Activated CD8-positive, alpha-beta T cell treated with anti-CD3 and anti-CD28 coated beads for 36 hours (primary cell): ENCODE data around the gene DMBT1. TPM values are rescaled to one million over a fixed set of nuclear protein-coding genes. Genes with fewer than 3 reads are reported as not detected.

Source experiments
- ATAC-seq: fragments of 200-7000 bp; cut with Tn5 transposase; one replicate; pipeline ENCODE4 v1.10.0; 2021; ENCODE audit warnings: mild to moderate bottlenecking, moderate library complexity
- CTCF ChIA-PET: fragments of 350-600 bp; sonication (Branson Sonifier 250); formaldehyde crosslinking; loops from one replicate; lab custom pipeline; 2021; ENCODE audit warnings: antibody characterized with exemption; lab: Charles Lee
- POLR2A ChIA-PET: fragments of 350-600 bp; sonication (Branson Sonifier 250); formaldehyde crosslinking; loops from one replicate; lab custom pipeline; 2021; ENCODE audit warnings: antibody characterized with exemption; lab: Charles Lee
- DNase-seq: peaks from one replicate; pipeline ENCODE4 v3.0.0-alpha.2; 2020
- H3K27ac Mint-ChIP-seq: one replicate; pipeline ENCODE4 v1.8.0; 2021; ENCODE audit warnings: mild to moderate bottlenecking, mixed read lengths
- H3K27me3 Mint-ChIP-seq: one replicate; pipeline ENCODE4 v1.8.0; 2021; ENCODE audit warnings: mixed read lengths
- H3K36me3 Mint-ChIP-seq: one replicate; pipeline ENCODE4 v1.8.0; 2021; ENCODE audit warnings: low read depth, mixed read lengths
- H3K4me1 Mint-ChIP-seq: one replicate; pipeline ENCODE4 v1.8.0; 2021; ENCODE audit warnings: low read depth, mixed read lengths
- H3K4me3 Mint-ChIP-seq: one replicate; pipeline ENCODE4 v1.8.0; 2021; ENCODE audit warnings: mild to moderate bottlenecking, moderate library complexity, mixed read lengths
- H3K9me3 Mint-ChIP-seq: one replicate; pipeline ENCODE4 v1.8.0; 2021; ENCODE audit warnings: mixed read lengths
- intact Hi-C: fragments of 100-400 bp; cut with micrococcal nuclease; formaldehyde crosslinking; loops from one replicate; pipeline ENCODE4 v1.10.0; 2022
- total RNA-seq, 2 experiments: library from RNA; stranded (reverse); gene quantifications; one replicate each; pipeline ENCODE4 v1.2.3, GENCODE V29; 2021
- TF ChIP-seq, protein P1 (sequence below): fragments of 200-600 bp; IDR thresholded peaks from one replicate; pipeline ENCODE4 v1.8.0; 2022; ENCODE audit warnings: antibody characterized with exemption, mild to moderate bottlenecking

Gene DMBT1
- total RNA-seq, 2 experiments from 2014 or later, result not detected

DNA sequence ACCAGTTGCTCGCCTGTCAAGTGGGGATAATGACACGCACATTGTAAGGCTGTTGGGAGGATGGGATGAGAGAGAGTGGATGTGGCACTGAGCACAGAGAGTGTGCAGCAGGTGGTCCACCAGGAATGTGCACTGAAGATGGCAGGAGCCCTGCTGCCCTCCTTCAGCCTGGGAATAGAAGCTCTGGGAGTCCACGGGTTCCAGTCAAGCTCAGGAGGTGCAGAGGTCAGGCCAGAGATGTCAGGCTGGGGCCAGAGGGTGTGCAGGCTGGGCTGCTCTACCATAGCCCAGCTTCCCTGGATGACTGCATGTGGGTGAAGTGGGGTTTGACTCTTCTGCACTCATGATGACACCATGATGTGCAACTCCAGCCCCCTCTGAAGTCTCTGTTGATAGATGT lies 80.4 kb downstream of the DMBT1 start:
- CTCF ChIA-PET, result no interaction called here
- intact Hi-C loops, result no loop called here
- Mint-ChIP-seq H3K27ac (no peak overlapping the region), H3K9me3 (no peaks in the 10 kb centered on the region), H3K27me3 (peaks cover 3% of the 10 kb centered on the region), H3K36me3 (no peaks in the 10 kb centered on the region), H3K4me3 (no peak overlapping the region), H3K4me1 (no peaks in the 10 kb centered on the region)
- no peak for DNase-seq
- TF ChIP-seq, protein P1, sequence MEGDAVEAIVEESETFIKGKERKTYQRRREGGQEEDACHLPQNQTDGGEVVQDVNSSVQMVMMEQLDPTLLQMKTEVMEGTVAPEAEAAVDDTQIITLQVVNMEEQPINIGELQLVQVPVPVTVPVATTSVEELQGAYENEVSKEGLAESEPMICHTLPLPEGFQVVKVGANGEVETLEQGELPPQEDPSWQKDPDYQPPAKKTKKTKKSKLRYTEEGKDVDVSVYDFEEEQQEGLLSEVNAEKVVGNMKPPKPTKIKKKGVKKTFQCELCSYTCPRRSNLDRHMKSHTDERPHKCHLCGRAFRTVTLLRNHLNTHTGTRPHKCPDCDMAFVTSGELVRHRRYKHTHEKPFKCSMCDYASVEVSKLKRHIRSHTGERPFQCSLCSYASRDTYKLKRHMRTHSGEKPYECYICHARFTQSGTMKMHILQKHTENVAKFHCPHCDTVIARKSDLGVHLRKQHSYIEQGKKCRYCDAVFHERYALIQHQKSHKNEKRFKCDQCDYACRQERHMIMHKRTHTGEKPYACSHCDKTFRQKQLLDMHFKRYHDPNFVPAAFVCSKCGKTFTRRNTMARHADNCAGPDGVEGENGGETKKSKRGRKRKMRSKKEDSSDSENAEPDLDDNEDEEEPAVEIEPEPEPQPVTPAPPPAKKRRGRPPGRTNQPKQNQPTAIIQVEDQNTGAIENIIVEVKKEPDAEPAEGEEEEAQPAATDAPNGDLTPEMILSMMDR, result no peak
- POLR2A ChIA-PET, result no interaction called here
- ATAC-seq, result no peak

- peaks cover 4% of the 10 kb centered on the region for H3K27me3 Mint-ChIP-seq
- ATAC-seq (no peak), DNase-seq (no peak)
- CTCF ChIA-PET, result no interaction called here
- H3K4me3 Mint-ChIP-seq, result no peak overlapping the region
- H3K36me3 Mint-ChIP-seq, result no peaks in the 10 kb centered on the region
- H3K27ac Mint-ChIP-seq, result no peak overlapping the region
- no peaks in the 10 kb centered on the region for H3K4me1 Mint-ChIP-seq
- TF ChIP-seq, protein P1, result no peak
- intact Hi-C loops, result no loop called here
- H3K9me3 Mint-ChIP-seq, result no peaks in the 10 kb centered on the region
- POLR2A ChIA-PET, result no interaction called here
These were observed 82.4 kb downstream of the DMBT1 start for GRCh38 chr10:122642726-122643605.

GRCh38 chr10:122643931-122644534 lies 83.5 kb downstream of the DMBT1 start:
- intact Hi-C loops, result no loop called here
- Mint-ChIP-seq H3K9me3 (no peaks in the 10 kb centered on the region), H3K4me1 (no peaks in the 10 kb centered on the region), H3K27ac (no peak overlapping the region), H3K27me3 (peaks cover 4% of the 10 kb centered on the region), H3K36me3 (no peaks in the 10 kb centered on the region), H3K4me3 (no peak overlapping the region)
- CTCF ChIA-PET, result no interaction called here
- POLR2A ChIA-PET, result no interaction called here
- TF ChIP-seq, protein P1, result no peak
- ATAC-seq (no peak), DNase-seq (no peak)

DNA sequence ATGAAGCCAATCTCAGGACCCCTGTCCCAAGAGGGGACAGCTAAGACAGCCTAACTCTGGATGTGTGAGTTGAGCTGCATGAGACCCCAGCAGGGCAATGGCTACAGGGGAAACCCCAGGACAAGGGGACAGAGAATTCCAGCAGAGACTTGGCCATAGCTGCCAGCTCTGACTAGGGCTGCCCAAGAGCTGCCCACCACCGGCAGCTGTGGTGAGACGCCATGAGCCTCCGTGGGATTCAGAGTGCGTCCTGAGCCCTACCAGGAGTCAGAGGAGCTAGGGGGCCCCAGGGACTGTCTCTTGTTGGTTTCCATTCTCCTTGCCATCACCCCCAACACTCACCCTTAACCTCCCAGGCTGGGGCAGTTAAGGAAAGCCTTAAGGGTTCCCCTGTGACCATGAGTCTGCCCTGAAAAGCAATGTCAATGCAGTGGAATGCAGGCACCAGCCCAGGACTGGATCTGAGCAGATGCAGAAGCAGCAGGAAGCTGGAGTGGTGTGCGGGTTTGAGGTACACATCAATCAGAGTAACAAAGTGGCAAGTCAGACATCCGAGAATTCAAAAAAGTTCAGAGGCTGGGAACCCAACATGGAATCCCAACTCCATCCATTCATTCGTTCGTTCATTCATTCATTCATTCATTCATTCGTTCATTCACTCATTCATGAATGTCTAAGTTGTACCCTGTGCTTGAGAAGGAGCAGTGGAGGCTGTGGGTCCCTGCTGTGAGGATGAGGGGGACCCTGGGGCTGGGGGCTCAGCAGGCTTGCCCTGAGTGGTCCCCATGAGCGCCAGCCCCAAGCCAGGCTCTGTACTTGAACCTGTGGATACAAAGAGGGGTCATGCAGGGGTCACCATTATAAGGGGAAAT lies 86.2 kb downstream of the DMBT1 start:
- no peak for ATAC-seq
- CTCF ChIA-PET, result interaction anchor here (0.7 kb wide), 1 partner anchor 734 kb away, joined by 3 read pairs; no protein-coding TSS in a partner anchor

More for the DNA sequence above, 86.2 kb downstream of the DMBT1 start:
- peaks cover 8% of the 10 kb centered on the region for H3K27me3 Mint-ChIP-seq
- intact Hi-C loops, result no loop called here
- H3K4me3 Mint-ChIP-seq, result no peak overlapping the region
- DNase-seq, result no peak
- no peak overlapping the region for H3K27ac Mint-ChIP-seq
- H3K4me1 Mint-ChIP-seq, result no peaks in the 10 kb centered on the region
- TF ChIP-seq, protein P1, result no peak
- no peaks in the 10 kb centered on the region for H3K36me3 Mint-ChIP-seq
- POLR2A ChIA-PET, result no interaction called here
- no peaks in the 10 kb centered on the region for H3K9me3 Mint-ChIP-seq
